Endodermal cell (in vitro differentiated cells): ENCODE results near the gene TALDO1. TPM values are rescaled to one million over a fixed set of nuclear protein-coding genes. Genes with fewer than 3 reads are reported as not detected.

Source experiments
- DNase-seq: peaks from one replicate; pipeline ENCODE4 v3.0.0-alpha.2; 2017
- H3K27ac ChIP-seq: 2 replicates; pipeline ENCODE4 v1.5.1; 2013; ENCODE audit warnings: mild to moderate bottlenecking, low read depth, low read length, moderate library complexity
- H3K27me3 ChIP-seq: 2 replicates; pipeline ENCODE4 v1.6.1; 2013; ENCODE audit warnings: mild to moderate bottlenecking, low read length, moderate library complexity; ENCODE audit not compliant: insufficient read depth, control insufficient read depth, poor library complexity, severe bottlenecking
- H3K36me3 ChIP-seq: 2 replicates; pipeline ENCODE4 v1.7.0; 2013; ENCODE audit warnings: mild to moderate bottlenecking, low read length, moderate library complexity; ENCODE audit not compliant: control insufficient read depth, insufficient read depth
- H3K4me1 ChIP-seq: one replicate; pipeline ENCODE4 v1.7.0; 2013; ENCODE audit warnings: low read length; ENCODE audit not compliant: control insufficient read depth, insufficient read depth
- H3K4me3 ChIP-seq: 2 replicates; pipeline ENCODE4 v1.5.1; 2013; ENCODE audit warnings: mild to moderate bottlenecking, low read length, moderate library complexity
- H3K9ac ChIP-seq: 2 replicates; pipeline ENCODE4 v1.6.1; 2013; ENCODE audit warnings: mild to moderate bottlenecking, low read length, moderate library complexity; ENCODE audit not compliant: poor library complexity, severe bottlenecking; ENCODE audit errors: extremely low read depth
- H3K9me3 ChIP-seq: 2 replicates; pipeline ENCODE4 v1.6.1; 2013; ENCODE audit warnings: mild to moderate bottlenecking, low read length, moderate library complexity; ENCODE audit not compliant: control insufficient read depth
- H3K27ac Mint-ChIP-seq: 2 replicates; pipeline ENCODE4 v1.8.0; 2020; ENCODE audit warnings: mixed read lengths
- H3K27me3 Mint-ChIP-seq: 2 replicates; pipeline ENCODE4 v1.8.0; 2021; ENCODE audit warnings: mild to moderate bottlenecking, mixed read lengths; ENCODE audit not compliant: insufficient read depth
- H3K36me3 Mint-ChIP-seq: 2 replicates; pipeline ENCODE4 v1.8.0; 2020; ENCODE audit warnings: low read depth, mixed read lengths
- H3K4me1 Mint-ChIP-seq: 2 replicates; pipeline ENCODE4 v1.8.0; 2020; ENCODE audit warnings: mixed read lengths
- H3K4me3 Mint-ChIP-seq: 2 replicates; pipeline ENCODE4 v1.8.0; 2020; ENCODE audit warnings: mild to moderate bottlenecking, moderate library complexity, mixed read lengths
- H3K9me3 Mint-ChIP-seq: 2 replicates; pipeline ENCODE4 v1.8.0; 2020; ENCODE audit warnings: mild to moderate bottlenecking, mixed read lengths
- WGBS, 2 experiments: methylation state at CpG; one replicate each; pipeline versions ENCODE4 v1.1.5 to v1.1.7; 2013; ENCODE audit warnings: missing lambda C conversion rate in 2 of 2, mixed read lengths in 1 of 2; ENCODE audit not compliant: insufficient coverage in 1 of 2, insufficient read length in 1 of 2; 5-methylcytosine and 5-hydroxymethylcytosine counted together
- total RNA-seq, 2 donors: library from RNA; stranded (reverse); fragmentation: NEBNext Ultra II Directional in 1 of 2; extraction: Animal tissue kit (Norgen Biotek cat#: 25700) in 1 of 2; gene quantifications; 2 replicates in 1 of 2; 3 replicates in 1 of 2; pipeline ENCODE4 v1.2.1, GENCODE V29; 2021
- TF ChIP-seq, protein P1 (sequence below): fragments of 200-600 bp; sonication (generic); conservative IDR thresholded peaks from 2 replicates; pipeline ENCODE4 v1.5.0; 2021; ENCODE audit warnings: antibody characterized with exemption, mild to moderate bottlenecking

The TALDO1 gene
- total RNA-seq, 2 donors from 2014 or later, result 177 to 221 TPM

- peaks cover 11% of the 10 kb centered on the region for H3K36me3 Mint-ChIP-seq
- H3K9me3 Mint-ChIP-seq, result no peaks in the 10 kb centered on the region
- H3K36me3 ChIP-seq, result peaks cover 26% of the 10 kb centered on the region
- peak overlapping the region; percentile 75 for H3K4me3 Mint-ChIP-seq
- H3K27ac Mint-ChIP-seq, result peak overlapping the region; percentile 58
- WGBS, 2 experiments, result 33 to 75% methylated on average over 2 to 11 of the region's 11 CpGs
- TF ChIP-seq, protein P1, sequence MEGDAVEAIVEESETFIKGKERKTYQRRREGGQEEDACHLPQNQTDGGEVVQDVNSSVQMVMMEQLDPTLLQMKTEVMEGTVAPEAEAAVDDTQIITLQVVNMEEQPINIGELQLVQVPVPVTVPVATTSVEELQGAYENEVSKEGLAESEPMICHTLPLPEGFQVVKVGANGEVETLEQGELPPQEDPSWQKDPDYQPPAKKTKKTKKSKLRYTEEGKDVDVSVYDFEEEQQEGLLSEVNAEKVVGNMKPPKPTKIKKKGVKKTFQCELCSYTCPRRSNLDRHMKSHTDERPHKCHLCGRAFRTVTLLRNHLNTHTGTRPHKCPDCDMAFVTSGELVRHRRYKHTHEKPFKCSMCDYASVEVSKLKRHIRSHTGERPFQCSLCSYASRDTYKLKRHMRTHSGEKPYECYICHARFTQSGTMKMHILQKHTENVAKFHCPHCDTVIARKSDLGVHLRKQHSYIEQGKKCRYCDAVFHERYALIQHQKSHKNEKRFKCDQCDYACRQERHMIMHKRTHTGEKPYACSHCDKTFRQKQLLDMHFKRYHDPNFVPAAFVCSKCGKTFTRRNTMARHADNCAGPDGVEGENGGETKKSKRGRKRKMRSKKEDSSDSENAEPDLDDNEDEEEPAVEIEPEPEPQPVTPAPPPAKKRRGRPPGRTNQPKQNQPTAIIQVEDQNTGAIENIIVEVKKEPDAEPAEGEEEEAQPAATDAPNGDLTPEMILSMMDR, result no peak
- H3K4me1 ChIP-seq, result peaks cover 8% of the 10 kb centered on the region
- H3K27me3 Mint-ChIP-seq, result no peaks in the 10 kb centered on the region
- no peaks in the 10 kb centered on the region for H3K27me3 ChIP-seq
- H3K27ac ChIP-seq, result no peak overlapping the region
- peak overlapping the region; percentile 85 for H3K4me3 ChIP-seq
- H3K9me3 ChIP-seq, result no peaks in the 10 kb centered on the region
- DNase-seq, result no peak
- peaks cover 8% of the 10 kb centered on the region for H3K4me1 Mint-ChIP-seq
- peak overlapping the region; percentile 63 for H3K9ac ChIP-seq
These were observed 28.9 kb downstream of the TALDO1 start for GRCh38 chr11:776263-776560.

- Histone ChIP-seq H3K9me3 (no peaks in the 10 kb centered on the region), H3K9ac (peak overlapping the region; percentile 63), H3K27ac (peak overlapping the region; percentile 76), H3K4me3 (peak overlapping the region; percentile 87), H3K4me1 (peaks cover 8% of the 10 kb centered on the region), H3K27me3 (no peaks in the 10 kb centered on the region), H3K36me3 (peaks cover 21% of the 10 kb centered on the region)
- Mint-ChIP-seq H3K27me3 (no peaks in the 10 kb centered on the region), H3K4me3 (peak overlapping the region; percentile 75), H3K36me3 (peaks cover 11% of the 10 kb centered on the region), H3K4me1 (peaks cover 8% of the 10 kb centered on the region), H3K27ac (peak overlapping the region; percentile 58), H3K9me3 (no peaks in the 10 kb centered on the region)
- WGBS, 2 experiments, result 0% methylated on average over 13 to 47 of the region's 65 CpGs
- peak; percentile 91 for DNase-seq
- TF ChIP-seq, protein P1, result no peak
These were observed 29.5 kb downstream of the TALDO1 start for GRCh38 chr11:776561-777287.

- peak within 1 kb of the TSS; percentile 63 for H3K9ac ChIP-seq
- Mint-ChIP-seq H3K4me3 (peak within 1 kb of the TSS; percentile 75), H3K9me3 (no peaks in the 10 kb centered on the region), H3K36me3 (peaks cover 11% of the 10 kb centered on the region), H3K27ac (peak within 1 kb of the TSS; percentile 58), H3K4me1 (peaks cover 8% of the 10 kb centered on the region), H3K27me3 (no peaks in the 10 kb centered on the region)
- H3K36me3 ChIP-seq, result peaks cover 18% of the 10 kb centered on the region
- peak; percentile 97 for DNase-seq
- peak within 1 kb of the TSS; percentile 87 for H3K4me3 ChIP-seq
- WGBS, 2 experiments, result 1 to 3% methylated on average over 44 to 110 of the region's 110 CpGs
- TF ChIP-seq, protein P1, result no peak
- H3K9me3 ChIP-seq, result no peaks in the 10 kb centered on the region
- peak within 1 kb of the TSS; percentile 76 for H3K27ac ChIP-seq
- H3K4me1 ChIP-seq, result peaks cover 8% of the 10 kb centered on the region
- no peaks in the 10 kb centered on the region for H3K27me3 ChIP-seq
These were observed 30.3 kb downstream of the TALDO1 start, which contains the start of gene GATD1 for GRCh38 chr11:777288-778255. Gene GATD1, minus strand, starts transcription at chr11:777487. Its CDS starts 25 bp downstream, at chr11:777462.
